NCI-H146 treated with DMSO at 0.1 percent for 48 hours (cell line): ENCODE results near the gene NPIPB9.

Experiments used
- DNase-seq: peaks from one replicate; lab custom pipeline; 2025; ENCODE audit not compliant: unreplicated experiment; lab: John Stamatoyannopoulos, UW

NPIPB9 gene

DNA sequence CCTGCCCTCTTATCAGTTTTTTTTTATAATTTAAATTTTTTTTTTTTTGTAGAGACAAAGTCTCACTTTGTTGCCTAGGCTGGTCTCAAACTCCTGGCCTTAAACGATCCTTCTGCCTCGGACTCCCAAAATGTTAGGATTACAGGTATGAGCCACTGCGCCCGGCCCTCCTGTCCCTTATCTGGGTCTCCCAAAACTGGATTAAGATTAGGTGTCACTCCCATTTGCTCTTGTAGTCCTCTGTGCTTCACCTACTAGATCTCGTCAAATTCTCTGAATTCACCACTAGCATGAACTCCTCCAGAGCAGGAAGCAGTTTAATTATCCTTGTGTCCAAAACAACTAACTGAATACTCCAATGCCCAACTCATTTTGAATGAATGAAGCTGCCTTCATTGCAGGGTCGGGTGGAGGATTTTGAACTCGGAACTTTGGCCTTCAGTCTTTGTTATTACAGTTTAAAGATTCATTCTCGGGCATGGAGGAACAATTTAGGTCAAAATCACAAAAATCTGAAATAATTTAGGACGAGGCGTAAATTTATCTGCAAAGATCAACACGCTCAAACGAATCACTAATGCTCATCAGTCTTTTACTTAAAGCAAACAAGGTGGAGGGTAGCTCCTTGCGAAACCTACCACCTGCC lies 70.4 kb downstream of the NPIPB9 start:
- peak; percentile 11 for DNase-seq
